H9 (cell line): Measurements from ENCODE around the gene GPD2. TPM values are rescaled to one million over a fixed set of nuclear protein-coding genes. Genes with fewer than 3 reads are reported as not detected.
"Not testable (repeated sequence)": the region's sequence is repeated elsewhere in the genome, so short reads cannot be mapped to it uniquely, and the experiment has no call there.

Experiments used
- DNase-seq: peaks from one replicate; pipeline ENCODE4 v3.0.0-alpha.2; 2017
- H2AFZ ChIP-seq: one replicate; pipeline ENCODE4 v1.6.1; 2013; ENCODE audit warnings: mild to moderate bottlenecking, low read length, control low read depth, moderate library complexity
- H2AK5ac ChIP-seq: 2 replicates; pipeline ENCODE4 v1.6.1; 2013; ENCODE audit warnings: low read length, control low read depth, mixed read lengths; ENCODE audit not compliant: insufficient read length
- H2BK120ac ChIP-seq: one replicate; pipeline ENCODE4 v1.6.1; 2013; ENCODE audit warnings: low read depth, mild to moderate bottlenecking, low read length, control low read depth, inconsistent platforms; ENCODE audit not compliant: poor library complexity, severe bottlenecking
- H2BK12ac ChIP-seq: 2 replicates; pipeline ENCODE4 v1.6.1; 2013; ENCODE audit warnings: low read length, control low read depth, mixed read lengths, low read depth; ENCODE audit not compliant: insufficient read length
- H2BK15ac ChIP-seq: 2 replicates; pipeline ENCODE4 v1.6.1; 2013; ENCODE audit warnings: low read depth, low read length, control low read depth
- H2BK20ac ChIP-seq: one replicate; pipeline ENCODE4 v1.6.1; 2013; ENCODE audit warnings: low read depth, mild to moderate bottlenecking, low read length, control low read depth, inconsistent platforms; ENCODE audit not compliant: poor library complexity, severe bottlenecking
- H2BK5ac ChIP-seq: 2 replicates; pipeline ENCODE4 v1.6.1; 2013; ENCODE audit warnings: low read length, control low read depth, mixed read lengths; ENCODE audit not compliant: insufficient read length
- H3K14ac ChIP-seq: 2 replicates; pipeline ENCODE4 v1.6.1; 2013; ENCODE audit warnings: low read length, control low read depth; ENCODE audit not compliant: insufficient read depth
- H3K18ac ChIP-seq: 2 replicates; pipeline ENCODE4 v1.6.1; 2013; ENCODE audit warnings: low read depth, mild to moderate bottlenecking, mixed read lengths, low read length, control low read depth; ENCODE audit not compliant: insufficient read length
- H3K23ac ChIP-seq: 2 replicates; pipeline ENCODE4 v1.6.1; 2013; ENCODE audit warnings: low read length, control low read depth, mixed read lengths, low read depth; ENCODE audit not compliant: insufficient read length
- H3K23me2 ChIP-seq: 2 replicates; pipeline ENCODE4 v1.6.1; 2013; ENCODE audit warnings: low read depth, mild to moderate bottlenecking, mixed read lengths, low read length, control low read depth; ENCODE audit not compliant: insufficient read length, poor library complexity, severe bottlenecking
- H3K27ac ChIP-seq: 2 replicates; pipeline ENCODE4 v1.5.1; 2013; ENCODE audit warnings: low read length, control low read depth, mixed read lengths, low read depth; ENCODE audit not compliant: insufficient read length
- H3K27me3 ChIP-seq: 2 replicates; pipeline ENCODE4 v1.6.1; 2013; ENCODE audit warnings: low read length, control low read depth, inconsistent platforms; ENCODE audit not compliant: insufficient read depth
- H3K4ac ChIP-seq: 2 replicates; pipeline ENCODE4 v1.6.1; 2013; ENCODE audit warnings: low read depth, mild to moderate bottlenecking, control low read depth, inconsistent platforms, low read length, moderate library complexity
- H3K4me1 ChIP-seq: 2 replicates; pipeline ENCODE4 v1.6.1; 2013; ENCODE audit warnings: low read length, control low read depth, inconsistent platforms; ENCODE audit not compliant: insufficient read depth
- H3K4me2 ChIP-seq: 2 replicates; pipeline ENCODE4 v1.6.1; 2013; ENCODE audit warnings: low read length, control low read depth, mixed read lengths; ENCODE audit not compliant: insufficient read length, insufficient read depth
- H3K56ac ChIP-seq: 2 replicates; pipeline ENCODE4 v1.6.1; 2013; ENCODE audit warnings: low read depth, mild to moderate bottlenecking, mixed read lengths, low read length, control low read depth; ENCODE audit not compliant: insufficient read length
- H3K79me1 ChIP-seq: 2 replicates; pipeline ENCODE4 v1.6.1; 2013; ENCODE audit warnings: low read depth, mild to moderate bottlenecking, moderate library complexity, low read length, control low read depth, inconsistent platforms; ENCODE audit not compliant: insufficient read depth, poor library complexity, severe bottlenecking
- H3K79me2 ChIP-seq: 2 replicates; pipeline ENCODE4 v1.6.1; 2013; ENCODE audit warnings: low read length, control low read depth, inconsistent platforms; ENCODE audit not compliant: insufficient read depth
- H3K9ac ChIP-seq: 2 replicates; pipeline ENCODE4 v1.6.1; 2013; ENCODE audit warnings: low read length, control low read depth, mixed read lengths; ENCODE audit not compliant: insufficient read length; ENCODE audit errors: extremely low read depth
- H3K9me3 ChIP-seq: one replicate; pipeline ENCODE4 v1.6.1; 2013; ENCODE audit warnings: low read depth, low read length, inconsistent platforms; ENCODE audit not compliant: control insufficient read depth
- H3T11ph ChIP-seq: one replicate; pipeline ENCODE4 v1.6.1; 2013; ENCODE audit warnings: mild to moderate bottlenecking, low read length, control low read depth, inconsistent platforms
- H4K20me1 ChIP-seq: one replicate; pipeline ENCODE4 v1.6.1; 2013; ENCODE audit not compliant: control insufficient read depth, insufficient read length, insufficient read depth
- H4K5ac ChIP-seq: 2 replicates; pipeline ENCODE4 v1.6.1; 2013; ENCODE audit warnings: low read depth, mild to moderate bottlenecking, mixed read lengths, low read length, control low read depth; ENCODE audit not compliant: insufficient read length
- H4K8ac ChIP-seq: replicated peaks from 2 replicates; pipeline ENCODE4 v1.6.1; 2013; ENCODE audit warnings: low read length, control low read depth, mixed read lengths, low read depth; ENCODE audit not compliant: insufficient read length
- H4K91ac ChIP-seq: 2 replicates; pipeline ENCODE4 v1.6.1; 2013; ENCODE audit warnings: low read depth, mild to moderate bottlenecking, moderate library complexity, mixed read lengths, low read length, control low read depth; ENCODE audit not compliant: insufficient read length
- H3K27ac Mint-ChIP-seq, 3 experiments: 2 replicates in 2 of 3; 3 replicates in 1 of 3; pipeline ENCODE4 v1.8.0; 2020 to 2021; ENCODE audit warnings: mixed read lengths in 3 of 3, mild to moderate bottlenecking in 1 of 3, moderate library complexity in 1 of 3
- H3K27me3 Mint-ChIP-seq: 2 replicates; pipeline ENCODE4 v1.8.0; 2021; ENCODE audit warnings: low read depth, mild to moderate bottlenecking, moderate library complexity, mixed read lengths
- H3K36me3 Mint-ChIP-seq, 3 experiments: 2 replicates in 2 of 3; 3 replicates in 1 of 3; pipeline ENCODE4 v1.8.0; 2020 to 2021; ENCODE audit warnings: low read depth in 3 of 3, mixed read lengths in 3 of 3; ENCODE audit not compliant: insufficient read depth in 1 of 3
- H3K4me1 Mint-ChIP-seq, 2 experiments: 2 replicates each; pipeline ENCODE4 v1.8.0; 2020; ENCODE audit warnings: mixed read lengths in 2 of 2
- H3K4me3 Mint-ChIP-seq, 2 experiments: 2 replicates in 1 of 2; 3 replicates in 1 of 2; pipeline ENCODE4 v1.8.0; 2020 to 2021; ENCODE audit warnings: mild to moderate bottlenecking in 2 of 2, mixed read lengths in 2 of 2, moderate library complexity in 1 of 2
- H3K9me3 Mint-ChIP-seq, 2 experiments: 2 replicates in 1 of 2; 3 replicates in 1 of 2; pipeline ENCODE4 v1.8.0; 2020; ENCODE audit warnings: mild to moderate bottlenecking in 2 of 2, mixed read lengths in 2 of 2, moderate library complexity in 1 of 2
- CTCF ChIP-seq: fragments of 200-600 bp; sonication (generic); conservative IDR thresholded peaks from 3 replicates; pipeline ENCODE4 v1.8.0; 2021; ENCODE audit warnings: antibody characterized with exemption, mild to moderate bottlenecking
- WGBS: extraction: QIAGEN DNeasy Blood & Tissue Kit; methylation state at CpG from one replicate; pipeline ENCODE4 v1.1.7; 2013; ENCODE audit warnings: missing lambda C conversion rate, low lambda C conversion rate, mixed read lengths; ENCODE audit not compliant: insufficient read length; ENCODE audit errors: extremely low coverage; 5-methylcytosine and 5-hydroxymethylcytosine counted together
- total RNA-seq: library from RNA; stranded (reverse); gene quantifications from 2 replicates; pipeline ENCODE4 v1.2.1, GENCODE V29; 2021

Gene GPD2
- total RNA-seq, 1 experiment from 2014 or later = 46.0 TPM

GRCh38 chr2:156526950-156527636, 90.9 kb downstream of the GPD2 start:
- no peak for DNase-seq
- Histone ChIP-seq H3K14ac (no peak overlapping the region), H2BK12ac (no peak overlapping the region), H3K9ac (no peak overlapping the region), H2BK15ac (no peak overlapping the region), H2BK5ac (no peak overlapping the region), H4K5ac (no peak overlapping the region), H3K23ac (no peak overlapping the region), H3K4me1 (no peaks in the 10 kb centered on the region), H3K27ac (no peak overlapping the region), H3K4me2 (no peak overlapping the region), H4K91ac (no peak overlapping the region), H2BK20ac (no peak overlapping the region), H3K9me3 (no peaks in the 10 kb centered on the region), H3K79me2 (no peaks in the 10 kb centered on the region), H3K79me1 (no peaks in the 10 kb centered on the region), H3K27me3 (no peaks in the 10 kb centered on the region), H2BK120ac (no peak overlapping the region), H3K4ac (no peak overlapping the region), H3T11ph (no peak overlapping the region), H4K20me1 (no peaks in the 10 kb centered on the region), H2AK5ac (no peak overlapping the region), H2AFZ (no peak overlapping the region), H3K56ac (no peak overlapping the region), H3K18ac (no peak overlapping the region), H3K23me2 (no peaks in the 10 kb centered on the region), H4K8ac (no peak overlapping the region)
- Mint-ChIP-seq H3K27me3 (no peaks in the 10 kb centered on the region), H3K27ac (no peak overlapping the region), H3K9me3 (no peaks in the 10 kb centered on the region), H3K4me1 (no peaks in the 10 kb centered on the region), H3K4me3 (no peak overlapping the region), H3K36me3 (peaks cover 0 to 4% (median 3%) of the 10 kb centered on the region in 3 experiments; a peak in 4 of 7 replicates)
- TF ChIP-seq CTCF = no peak
- WGBS = no CpG with 5 or more reads among the region's 2 CpGs

DNA sequence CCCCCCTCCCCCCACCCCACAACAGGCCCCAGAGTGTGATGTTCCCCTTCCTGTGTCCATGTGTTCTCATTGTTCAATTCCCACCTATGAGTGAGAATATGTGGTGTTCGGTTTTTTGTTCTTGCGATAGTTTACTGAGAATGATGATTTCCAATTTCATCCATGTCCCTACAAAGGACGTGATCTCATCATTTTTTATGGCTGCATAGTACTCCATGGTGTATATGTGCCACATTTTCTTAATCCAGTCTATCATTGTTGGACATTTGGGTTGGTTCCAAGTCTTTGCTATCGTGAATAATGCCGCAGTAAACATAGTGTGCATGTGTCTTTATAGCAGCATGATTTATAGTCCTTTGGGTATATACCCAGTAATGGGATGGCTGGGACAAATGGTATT, 92.4 kb downstream of the GPD2 start:
- not testable (repeated sequence) for H3T11ph ChIP-seq, H3K27ac Mint-ChIP-seq, H3K27me3 ChIP-seq, H4K5ac ChIP-seq, H4K91ac ChIP-seq, H4K20me1 ChIP-seq, H3K4me3 Mint-ChIP-seq, H3K4ac ChIP-seq, H2AFZ ChIP-seq, H3K4me1 ChIP-seq, H2BK5ac ChIP-seq, H3K27me3 Mint-ChIP-seq, H2BK120ac ChIP-seq, H3K4me2 ChIP-seq, H3K23me2 ChIP-seq, H2BK15ac ChIP-seq, H3K9me3 Mint-ChIP-seq, H3K9ac ChIP-seq, H3K4me1 Mint-ChIP-seq, H3K79me1 ChIP-seq, H3K23ac ChIP-seq, H3K56ac ChIP-seq, H4K8ac ChIP-seq, H3K9me3 ChIP-seq, H2BK20ac ChIP-seq, H3K36me3 Mint-ChIP-seq, H2AK5ac ChIP-seq, H3K18ac ChIP-seq, H2BK12ac ChIP-seq, H3K79me2 ChIP-seq, DNase-seq, H3K27ac ChIP-seq, H3K14ac ChIP-seq
- no CpG with 5 or more reads among the region's 5 CpGs for WGBS
